Measurements from ENCODE around the gene MNT. TPM values are rescaled to one million over a fixed set of nuclear protein-coding genes. Genes with fewer than 3 reads are reported as not detected.

The MNT gene
- polyA plus RNA-seq, 1 experiment, result 2.2 TPM

DNA sequence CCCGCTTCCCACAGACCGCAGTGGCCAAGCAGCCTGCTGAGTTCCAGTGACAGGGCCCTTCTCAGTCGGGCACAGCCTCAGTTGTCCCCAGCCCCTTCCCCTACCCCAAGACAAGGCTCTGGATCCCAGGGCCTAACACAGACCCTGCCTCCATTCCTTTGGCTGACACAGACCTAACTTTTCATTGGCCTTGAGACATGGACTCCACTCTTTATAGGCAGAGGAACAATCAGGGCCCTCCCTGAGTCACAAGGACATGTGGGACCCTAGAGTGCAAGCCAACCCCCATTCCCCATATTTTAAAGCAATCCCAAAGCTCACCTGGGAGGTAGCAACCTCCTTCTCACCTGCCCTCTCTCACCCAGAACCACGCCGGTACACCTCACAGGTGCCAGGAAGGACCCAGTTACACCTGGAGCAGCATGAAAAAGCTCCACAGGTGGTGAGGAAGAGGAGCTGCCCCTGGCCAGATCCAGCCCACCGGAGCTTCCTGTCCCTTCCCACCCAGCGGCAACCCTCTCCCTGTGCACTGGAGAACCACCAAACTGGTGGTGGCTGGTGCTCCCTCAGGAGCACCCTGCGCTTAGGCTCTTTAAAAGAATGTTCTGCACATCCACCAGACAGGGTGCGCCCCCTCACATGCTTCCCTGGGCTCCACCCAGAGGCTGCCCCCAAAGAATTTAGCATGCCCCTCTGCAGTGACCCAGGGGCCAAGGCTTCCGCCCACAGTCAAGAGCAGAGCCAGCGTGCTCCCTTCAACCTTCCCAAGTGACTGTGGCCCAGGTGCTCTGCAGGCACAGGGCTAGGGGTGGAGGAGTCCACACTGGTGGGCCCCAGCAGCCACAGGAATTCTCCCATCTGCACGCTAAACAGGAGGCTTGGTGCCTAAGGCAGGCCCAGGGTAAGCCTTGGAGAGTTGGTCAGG lies 3.4 kb downstream of the MNT start:
- TF ChIP-seq, protein P1, sequence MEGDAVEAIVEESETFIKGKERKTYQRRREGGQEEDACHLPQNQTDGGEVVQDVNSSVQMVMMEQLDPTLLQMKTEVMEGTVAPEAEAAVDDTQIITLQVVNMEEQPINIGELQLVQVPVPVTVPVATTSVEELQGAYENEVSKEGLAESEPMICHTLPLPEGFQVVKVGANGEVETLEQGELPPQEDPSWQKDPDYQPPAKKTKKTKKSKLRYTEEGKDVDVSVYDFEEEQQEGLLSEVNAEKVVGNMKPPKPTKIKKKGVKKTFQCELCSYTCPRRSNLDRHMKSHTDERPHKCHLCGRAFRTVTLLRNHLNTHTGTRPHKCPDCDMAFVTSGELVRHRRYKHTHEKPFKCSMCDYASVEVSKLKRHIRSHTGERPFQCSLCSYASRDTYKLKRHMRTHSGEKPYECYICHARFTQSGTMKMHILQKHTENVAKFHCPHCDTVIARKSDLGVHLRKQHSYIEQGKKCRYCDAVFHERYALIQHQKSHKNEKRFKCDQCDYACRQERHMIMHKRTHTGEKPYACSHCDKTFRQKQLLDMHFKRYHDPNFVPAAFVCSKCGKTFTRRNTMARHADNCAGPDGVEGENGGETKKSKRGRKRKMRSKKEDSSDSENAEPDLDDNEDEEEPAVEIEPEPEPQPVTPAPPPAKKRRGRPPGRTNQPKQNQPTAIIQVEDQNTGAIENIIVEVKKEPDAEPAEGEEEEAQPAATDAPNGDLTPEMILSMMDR (IDR thresholded peaks at IDR 0.05; ENCODE audit: low read depth, low read length), result no peak
- Histone ChIP-seq H3K27me3 (ENCODE audit: control insufficient read depth, insufficient read depth, low read length) (no peaks in the 10 kb centered on the region), H3K4me3 (ENCODE audit: low read depth, low read length) (peak overlapping the region; percentile 45), H3K9me3 (ENCODE audit: control insufficient read depth, insufficient read depth, low read length) (peaks cover 3% of the 10 kb centered on the region; the same call in 1 of the 2 replicates), H3K27ac (ENCODE audit: low read depth, low read length) (peak overlapping the region; percentile 90)
- CTCF ChIA-PET, result interaction anchor here (1.4 kb wide), 2 partner anchors 15 to 19 kb away, joined by 5 to 7 read pairs; no protein-coding TSS in a partner anchor
- no peak for DNase-seq (ENCODE audit: low read depth, low spot score)
- POLR2A ChIA-PET, result no interaction called here

DNA sequence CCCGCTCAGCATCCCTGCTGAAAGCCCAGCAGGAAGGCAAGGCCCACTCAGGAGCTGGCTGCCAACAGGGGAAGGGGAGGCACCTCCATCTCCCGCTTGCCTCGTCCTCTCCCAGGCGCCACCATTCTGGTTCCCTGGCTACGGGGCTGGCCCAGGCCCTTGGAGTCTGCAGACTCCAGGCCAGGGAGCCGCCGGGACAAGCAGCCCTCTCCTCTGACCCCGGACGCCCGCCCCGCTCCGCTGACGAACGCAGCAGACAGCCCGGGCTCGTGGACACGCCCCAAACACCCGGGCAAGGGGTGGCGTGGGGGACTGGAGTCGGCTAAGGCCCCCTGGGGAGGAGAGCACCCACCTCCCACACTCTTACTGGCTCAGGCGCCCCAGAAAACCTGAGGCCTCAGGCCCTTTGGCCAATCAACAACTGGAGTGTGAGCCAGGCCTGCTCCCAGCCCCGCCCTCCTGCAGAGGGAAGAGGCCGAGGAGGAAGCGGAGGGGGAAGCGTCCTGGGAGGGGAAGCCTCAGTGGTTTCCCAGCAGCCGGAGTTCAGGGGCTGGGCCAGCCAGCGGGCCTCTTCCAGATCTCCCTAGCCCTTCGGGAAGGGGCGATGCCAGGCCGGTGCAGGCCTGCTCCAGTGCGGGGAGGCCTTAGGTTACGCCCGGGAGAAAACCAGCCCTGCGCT lies 4.2 kb downstream of the MNT start:
- H3K27me3 ChIP-seq (ENCODE audit: control insufficient read depth, insufficient read depth, low read length), result no peaks in the 10 kb centered on the region
- H3K4me3 ChIP-seq (ENCODE audit: low read depth, low read length), result peak overlapping the region; percentile 55
- ChIA-PET CTCF (interaction anchor here (1.4 kb wide), 1 partner anchor 20 kb away, joined by 5 read pairs; no protein-coding TSS in a partner anchor), POLR2A (no interaction called here)
- TF ChIP-seq, protein P1 (IDR thresholded peaks at IDR 0.05; ENCODE audit: low read depth, low read length), result no peak
- peak; percentile 96 for DNase-seq (ENCODE audit: low read depth, low spot score)
- H3K9me3 ChIP-seq (ENCODE audit: control insufficient read depth, insufficient read depth, low read length), result peaks cover 3% of the 10 kb centered on the region; the same call in 1 of the 2 replicates
- peak overlapping the region; percentile 90 for H3K27ac ChIP-seq (ENCODE audit: low read depth, low read length)

DNA sequence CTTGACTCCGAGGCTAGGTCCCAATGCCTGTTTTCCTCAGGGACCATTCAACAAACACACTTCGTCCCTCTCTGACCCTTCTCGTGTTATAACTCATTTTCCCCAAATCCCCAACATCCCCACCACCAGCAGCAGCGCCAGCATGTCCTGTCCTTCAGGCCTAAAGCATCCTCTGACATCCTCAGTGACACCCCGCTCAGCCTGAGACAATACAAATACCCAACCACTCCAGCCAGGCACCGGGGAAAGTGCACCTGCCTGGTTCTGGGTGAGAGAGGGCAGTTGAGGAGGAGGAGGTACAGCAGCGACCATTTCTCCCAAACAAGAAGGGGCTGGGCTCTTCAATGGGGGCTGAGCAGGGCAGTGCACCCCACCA lies 4.7 kb downstream of the MNT start:
- Histone ChIP-seq H3K27ac (ENCODE audit: low read depth, low read length) (peak overlapping the region; percentile 80), H3K4me3 (ENCODE audit: low read depth, low read length) (peak overlapping the region; percentile 55), H3K9me3 (ENCODE audit: control insufficient read depth, insufficient read depth, low read length) (peaks cover 3% of the 10 kb centered on the region; the same call in 1 of the 2 replicates), H3K27me3 (ENCODE audit: control insufficient read depth, insufficient read depth, low read length) (no peaks in the 10 kb centered on the region)
- ChIA-PET CTCF (no interaction called here), POLR2A (interaction anchor here (0.6 kb wide), 1 partner anchor 17 kb away, joined by 3 read pairs; no protein-coding TSS in a partner anchor)
- DNase-seq (ENCODE audit: low read depth, low spot score), result no peak
- TF ChIP-seq, protein P1 (IDR thresholded peaks at IDR 0.05; ENCODE audit: low read depth, low read length), result no peak

DNA sequence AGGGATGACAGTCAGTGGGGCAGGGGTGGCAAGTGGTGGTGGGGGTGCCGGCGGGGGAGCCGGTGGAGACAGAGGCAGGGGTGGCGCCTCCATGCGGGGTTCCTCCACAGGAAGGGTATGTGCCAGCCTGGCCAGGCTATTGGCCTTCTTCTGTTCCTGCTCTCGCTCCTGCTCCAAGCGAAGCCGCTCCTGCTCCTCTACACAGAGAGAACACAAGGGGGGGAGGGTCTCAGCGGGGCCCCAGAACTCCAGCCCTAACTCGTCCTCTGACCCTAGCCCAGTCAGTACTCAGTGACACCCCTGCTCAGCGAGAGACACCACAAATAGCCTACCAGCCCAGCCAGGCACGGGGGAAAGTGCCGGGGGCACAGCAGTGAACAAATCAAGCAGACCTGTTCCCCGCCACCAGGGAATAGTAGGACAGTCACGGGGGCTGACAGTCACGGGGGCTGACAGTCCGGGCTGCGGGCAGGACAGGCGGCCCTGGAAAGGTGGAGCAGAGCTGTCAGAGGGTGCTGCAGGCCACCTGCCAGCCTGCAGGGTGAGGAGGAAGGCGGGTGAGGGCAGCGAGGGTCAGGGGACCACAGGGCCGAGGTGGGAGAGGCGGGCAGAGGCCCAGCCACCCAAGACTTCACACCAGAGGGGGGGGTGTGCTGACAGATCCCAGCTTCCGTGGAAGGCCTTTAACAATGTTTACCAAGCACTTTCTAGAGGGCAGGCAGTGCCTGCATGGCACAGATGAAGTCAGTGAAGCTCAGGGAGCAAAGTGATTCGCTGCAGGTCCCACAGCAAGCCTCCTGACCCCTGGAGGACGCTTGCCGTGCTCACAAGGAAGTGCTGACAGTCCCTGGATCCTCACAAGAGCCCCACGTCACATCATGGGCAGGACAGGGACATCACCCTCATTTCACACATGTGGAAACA lies 5.3 kb downstream of the MNT start:
- TF ChIP-seq, protein P1 (IDR thresholded peaks at IDR 0.05; ENCODE audit: low read depth, low read length), result no peak
- POLR2A ChIA-PET, result interaction anchor here (0.6 kb wide), 1 partner anchor 16 kb away, joined by 3 read pairs; no protein-coding TSS in a partner anchor
- Histone ChIP-seq H3K4me3 (ENCODE audit: low read depth, low read length) (peak overlapping the region; percentile 55; the same call in 1 of the 2 replicates), H3K27ac (ENCODE audit: low read depth, low read length) (peak overlapping the region; percentile 80), H3K9me3 (ENCODE audit: control insufficient read depth, insufficient read depth, low read length) (peaks cover 3% of the 10 kb centered on the region; the same call in 1 of the 2 replicates), H3K27me3 (ENCODE audit: control insufficient read depth, insufficient read depth, low read length) (no peaks in the 10 kb centered on the region)
- CTCF ChIA-PET, result no interaction called here
- DNase-seq (ENCODE audit: low read depth, low spot score), result no peak

All from AG04450 (cell line).